Pulmonary artery endothelial cell (primary cell): ENCODE measurements around the gene ARMC12. TPM values are rescaled to one million over a fixed set of nuclear protein-coding genes. Genes with fewer than 3 reads are reported as not detected.

Experiments
- DNase-seq: peaks from one replicate; pipeline ENCODE4 v3.0.0-alpha.2; 2011; ENCODE audit warnings: low read depth, low spot score
- total RNA-seq: library from RNA; depleted of rRNA; stranded (reverse); fragments of >200 nt; gene quantifications from 2 replicates; pipeline ENCODE4 v1.2.3, GENCODE V29; 2014

ARMC12 gene
- total RNA-seq, 1 donor from 2014 or later = 0.40 TPM

- DNase-seq = no peak
These were observed 39.8 kb downstream of the ARMC12 start, which contains the start of gene CLPSL2 for GRCh38 chr6:35776364-35777215. CLPSL2 (plus strand) TSS chr6:35776598; CDS start chr6:35776619, 21 bp downstream.

DNA sequence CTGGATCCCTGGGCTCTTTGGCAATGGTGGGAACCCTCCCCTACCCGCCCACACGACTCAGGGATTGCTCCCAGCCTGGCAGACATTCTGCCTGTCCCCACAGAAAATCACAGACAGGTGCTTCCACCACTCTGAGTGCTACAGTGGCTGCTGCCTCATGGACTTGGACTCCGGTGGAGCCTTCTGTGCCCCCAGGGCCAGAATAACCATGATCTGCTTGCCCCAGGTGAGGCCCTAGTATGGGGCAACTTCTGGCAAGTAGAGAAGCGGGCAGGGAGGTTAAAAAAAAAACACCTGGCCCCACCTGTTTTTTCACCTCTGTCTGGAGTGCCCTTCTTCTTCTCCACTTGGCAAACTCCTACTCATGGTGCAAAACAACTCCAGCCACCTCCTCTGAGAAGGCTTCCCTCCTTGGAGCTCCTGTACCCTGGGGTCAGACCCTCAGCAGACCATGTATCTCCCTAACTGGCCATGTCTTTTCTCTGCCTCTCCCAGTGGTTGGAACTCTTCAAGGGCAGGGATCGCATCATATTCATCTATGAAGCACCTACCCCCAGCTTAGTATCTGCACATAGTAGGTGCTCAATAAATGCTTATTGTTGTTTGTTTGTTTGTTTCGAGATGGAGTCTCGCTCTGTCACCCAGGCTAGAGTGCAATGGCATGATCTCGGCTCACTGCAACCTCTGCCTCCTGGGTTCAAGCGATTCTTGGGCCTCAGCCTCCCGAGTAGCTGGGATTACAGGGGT is 40.7 kb downstream of the ARMC12 start:
- no peak for DNase-seq

GRCh38 chr6:35778437-35778836 is 41.6 kb downstream of the ARMC12 start:
- DNase-seq = no peak

- DNase-seq = no peak
These were observed 43.9 kb downstream of the ARMC12 start, which contains the start of gene CLPSL1 for GRCh38 chr6:35780719-35781118. CLPSL1 (plus strand) TSS chr6:35781019; CDS start chr6:35781111, 92 bp downstream.

DNA sequence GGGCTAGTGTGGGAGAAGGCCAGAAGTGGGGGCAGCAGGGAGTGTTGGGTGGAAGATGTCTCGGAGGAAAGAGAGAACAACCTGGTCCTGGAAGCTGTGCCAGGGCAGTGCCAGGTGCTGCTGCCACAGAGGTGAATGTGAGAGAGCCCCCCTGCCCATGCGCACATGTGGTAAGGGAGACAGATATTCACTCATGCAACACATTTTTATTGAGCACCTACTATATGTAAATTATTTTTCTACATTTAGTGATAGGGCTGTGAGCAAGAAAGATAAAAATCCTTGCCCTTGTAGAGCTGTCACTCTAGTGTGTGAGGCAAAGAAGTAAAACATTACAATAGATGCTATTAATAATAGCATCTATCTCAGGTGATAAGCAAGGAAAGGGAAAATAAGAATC is 44.5 kb downstream of the ARMC12 start:
- no peak for DNase-seq

GRCh38 chr6:35782424-35782823 is 45.6 kb downstream of the ARMC12 start:
- no peak for DNase-seq

GRCh38 chr6:35784200-35784599 is 47.4 kb downstream of the ARMC12 start:
- DNase-seq = no peak

DNA sequence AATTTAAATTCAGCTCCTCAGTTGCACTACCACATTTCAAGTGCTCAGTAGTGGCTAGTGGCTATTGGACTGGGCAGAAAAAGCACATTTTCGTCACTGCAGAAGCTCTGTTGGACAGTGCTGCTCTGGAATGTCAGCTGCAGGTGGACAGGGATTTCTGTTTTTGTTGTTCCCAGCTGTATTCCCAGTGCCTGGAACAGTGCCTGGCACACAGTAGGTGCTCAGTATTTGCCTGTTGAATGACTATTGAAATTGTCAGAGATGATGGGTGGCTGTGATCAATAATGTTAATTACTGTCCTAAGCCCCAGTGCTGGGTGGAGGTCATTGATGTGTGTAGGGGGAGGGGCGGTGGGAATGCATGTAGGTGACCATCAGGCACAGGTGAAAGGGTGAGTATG is 49.4 kb downstream of the ARMC12 start:
- DNase-seq = no peak

- no peak for DNase-seq
These were observed 50.0 kb downstream of the ARMC12 start for GRCh38 chr6:35786810-35787209.

DNA sequence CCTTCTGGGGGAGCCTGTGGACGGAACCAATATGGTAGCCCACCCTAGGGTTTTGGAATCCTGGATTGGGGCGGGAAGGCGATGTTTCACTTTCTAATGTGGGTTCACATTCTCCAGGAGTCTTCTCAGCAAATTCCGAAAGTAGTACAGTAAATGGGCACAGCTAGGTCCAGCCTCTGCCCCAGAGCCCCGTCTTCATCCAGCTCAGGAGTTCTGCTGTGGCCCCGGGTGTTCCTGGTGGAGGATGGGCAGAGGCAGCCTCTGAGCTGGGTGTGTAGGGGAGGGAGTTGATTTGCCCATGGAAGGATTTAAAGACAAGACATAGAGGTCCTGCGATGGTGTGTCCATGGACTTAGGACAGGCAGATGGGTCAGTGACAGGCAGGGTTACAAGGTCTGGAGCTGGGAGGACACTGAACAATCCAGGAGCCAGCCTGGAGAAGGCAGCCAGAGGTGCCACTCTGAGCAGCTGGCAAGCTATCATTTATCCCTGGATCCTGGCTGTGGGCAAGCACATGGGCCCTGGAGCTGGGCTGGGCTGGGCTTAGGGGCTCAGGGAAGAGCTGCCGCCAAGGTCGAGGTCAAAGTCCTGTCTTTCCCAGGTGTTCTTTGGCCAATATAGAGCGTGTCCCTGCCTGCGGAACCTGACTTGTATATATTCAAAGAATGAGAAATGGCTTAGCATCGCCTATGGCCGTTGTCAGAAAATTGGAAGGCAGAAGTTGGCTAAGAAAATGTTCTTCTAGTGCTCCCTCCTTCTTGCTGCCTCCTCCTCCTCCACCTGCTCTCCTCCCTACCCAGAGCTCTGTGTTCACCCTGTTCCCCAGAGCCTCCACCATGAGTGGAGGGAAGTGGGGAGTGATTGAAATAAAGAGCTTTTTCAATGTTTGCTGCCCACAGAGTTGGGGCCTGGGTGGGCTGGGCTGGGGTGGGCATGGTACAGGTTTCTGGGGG is 50.7 kb downstream of the ARMC12 start:
- no peak for DNase-seq

DNA sequence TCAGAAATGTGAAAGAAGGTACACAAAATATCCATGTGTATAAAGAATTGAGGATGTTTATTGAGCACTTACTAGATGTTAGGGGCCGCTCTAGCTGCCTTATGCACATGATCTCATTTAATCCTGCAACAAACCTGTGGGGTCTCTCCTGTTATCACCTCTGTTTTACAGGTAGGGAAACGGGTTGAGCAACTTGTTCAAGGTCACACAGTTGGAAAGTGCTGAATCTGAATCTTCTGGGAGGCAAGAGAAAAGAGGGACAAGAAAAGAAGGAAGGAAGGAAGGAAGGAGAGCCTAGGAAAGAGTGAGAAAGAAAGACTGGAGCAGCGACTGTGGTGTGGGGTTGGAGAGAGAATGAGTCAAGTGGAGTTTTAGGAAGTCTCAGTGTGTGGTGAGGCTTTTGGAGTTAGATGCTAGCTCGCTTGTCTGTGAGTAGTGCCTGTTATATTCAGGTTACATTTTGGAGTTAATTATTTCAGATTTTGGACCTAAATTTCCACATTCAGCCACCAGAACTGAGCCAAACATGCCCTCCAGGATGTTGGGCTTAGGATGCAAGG is 51.7 kb downstream of the ARMC12 start:
- no peak for DNase-seq

DNA sequence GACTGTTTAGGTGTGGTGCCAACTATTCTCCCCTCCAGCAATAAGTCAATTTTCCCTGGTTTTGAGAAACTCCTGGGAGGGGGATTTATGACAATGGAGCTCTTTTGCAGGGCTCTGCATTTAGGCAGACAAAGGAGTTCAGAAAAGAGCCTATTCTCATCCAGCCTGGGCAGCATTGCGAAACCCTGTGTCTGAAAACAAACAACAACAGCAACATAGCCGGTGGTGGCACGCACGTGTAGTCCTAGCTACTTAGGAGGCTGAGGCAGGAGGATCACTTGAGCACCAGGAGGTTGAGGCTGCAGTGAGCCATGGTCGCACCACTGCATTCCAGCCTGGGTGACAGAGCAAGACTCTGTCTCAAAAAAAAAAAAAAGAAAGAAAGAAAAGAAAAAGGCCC is 53.9 kb downstream of the ARMC12 start:
- DNase-seq = no peak

- no peak for DNase-seq
These were observed 58.0 kb downstream of the ARMC12 start for GRCh38 chr6:35794536-35795452.

- no peak for DNase-seq
These were observed 58.7 kb downstream of the ARMC12 start for GRCh38 chr6:35795453-35796071.

DNA sequence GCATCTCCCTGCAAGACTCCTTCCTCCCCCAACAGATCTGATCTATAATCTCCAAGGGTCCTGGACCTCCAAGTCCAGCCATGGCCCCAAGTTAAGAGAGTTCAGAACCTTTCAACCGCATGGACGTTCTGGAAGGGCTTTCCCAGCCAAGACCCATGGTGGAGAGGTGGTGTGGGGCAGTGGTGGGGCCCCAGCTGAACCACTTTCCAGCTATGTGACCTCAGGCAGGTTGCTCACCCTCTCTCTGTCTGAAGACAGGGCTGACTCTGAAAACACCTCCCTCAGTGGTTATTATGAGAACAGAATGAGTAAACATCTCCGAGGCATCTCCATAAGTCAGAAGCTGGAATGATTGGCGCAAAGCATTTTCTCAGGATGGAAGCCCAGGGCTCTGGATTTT is 59.4 kb downstream of the ARMC12 start:
- DNase-seq = no peak

GRCh38 chr6:35797837-35798526 is 61.1 kb downstream of the ARMC12 start:
- DNase-seq = no peak
